NCI-H2227 treated with DMSO at 0.1 percent for 48 hours (cell line): ENCODE results near the gene COQ7.
A peak's percentile ranks its signal among the peaks of the same experiment; 100 is the strongest.

Experiments used
- DNase-seq: peaks from one replicate; lab custom pipeline; 2025; lab: John Stamatoyannopoulos, UW

COQ7 gene

DNA sequence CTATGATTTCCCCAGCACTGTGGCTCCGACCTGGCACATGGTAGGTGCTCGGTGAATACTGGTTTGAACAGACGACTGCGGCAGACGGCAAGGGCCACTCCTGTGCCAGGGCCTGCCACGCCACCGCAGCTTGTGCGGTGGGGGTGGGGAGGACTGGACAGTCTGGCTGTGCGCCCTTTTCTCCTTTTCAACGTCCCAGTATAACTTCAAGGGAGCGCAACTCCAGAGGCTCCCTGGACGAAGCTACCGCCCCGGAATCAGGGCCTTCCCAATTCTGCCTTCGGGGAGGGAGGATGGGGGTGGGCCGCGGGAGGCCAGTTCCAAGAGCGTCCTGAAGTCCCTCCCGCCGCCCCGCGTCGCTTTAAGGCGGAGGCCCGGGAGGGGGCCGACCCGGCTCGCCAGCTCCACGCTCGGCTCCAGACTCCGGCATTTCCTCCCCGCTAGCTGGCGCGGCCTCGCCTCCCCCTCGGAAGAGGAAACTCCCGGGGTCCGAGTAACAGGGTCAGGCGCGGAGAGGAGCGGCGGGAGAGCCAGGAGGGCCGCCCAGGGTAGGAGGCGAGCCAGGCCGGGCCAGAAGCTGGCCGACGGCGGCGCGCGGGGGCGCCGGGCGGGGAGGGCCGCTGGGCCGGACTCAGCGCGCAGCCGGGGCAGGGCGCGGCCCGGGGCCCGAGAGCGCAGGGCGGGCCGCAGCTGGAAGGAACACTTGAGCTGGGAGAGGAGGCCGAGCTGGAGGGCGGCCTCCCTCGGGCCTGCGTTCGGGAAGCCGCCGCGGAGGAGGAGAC is 46.4 kb downstream of the COQ7 start, which contains the start of gene ITPRIPL2:
TSS of gene ITPRIPL2 (plus strand) at position 388 of the 782 bp plus-strand sequence. CDS start 498 bp downstream, outside the sequence.
- peak; percentile 44 for DNase-seq

DNA sequence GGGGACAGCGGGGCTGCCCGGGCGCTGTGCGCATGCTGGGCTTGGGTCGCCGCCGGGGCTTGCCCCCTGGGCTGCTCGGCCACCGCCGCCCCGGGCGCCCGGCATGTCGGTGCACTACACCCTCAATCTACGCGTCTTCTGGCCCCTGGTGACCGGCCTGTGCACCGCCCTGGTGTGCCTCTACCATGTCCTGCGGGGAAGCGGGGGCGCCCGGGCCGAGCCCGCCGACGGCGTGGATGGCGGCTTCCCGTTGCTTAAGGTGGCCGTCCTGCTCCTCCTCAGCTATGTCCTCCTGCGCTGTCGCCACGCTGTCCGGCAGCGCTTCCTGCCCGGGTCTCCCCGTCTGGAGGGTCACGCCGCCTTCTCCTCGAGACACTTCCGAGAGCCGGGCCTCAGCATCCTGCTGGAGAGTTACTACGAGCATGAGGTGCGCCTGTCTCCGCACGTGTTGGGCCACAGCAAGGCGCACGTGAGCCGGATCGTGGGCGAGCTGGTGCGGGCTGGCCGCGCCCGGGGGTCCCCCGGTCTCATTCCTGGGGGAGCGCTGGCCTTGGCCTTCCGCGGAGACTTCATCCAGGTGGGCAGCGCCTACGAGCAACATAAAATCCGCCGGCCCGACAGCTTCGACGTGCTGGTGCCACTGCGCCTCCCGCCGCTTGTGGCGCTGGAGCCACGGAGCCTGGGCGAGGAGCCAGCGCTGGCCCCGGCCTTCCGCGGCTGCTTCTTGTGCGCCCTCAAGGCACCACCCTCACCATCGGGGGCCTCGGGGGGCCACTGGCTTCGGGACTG is 47.1 kb downstream of the COQ7 start:
- DNase-seq: no peak

DNA sequence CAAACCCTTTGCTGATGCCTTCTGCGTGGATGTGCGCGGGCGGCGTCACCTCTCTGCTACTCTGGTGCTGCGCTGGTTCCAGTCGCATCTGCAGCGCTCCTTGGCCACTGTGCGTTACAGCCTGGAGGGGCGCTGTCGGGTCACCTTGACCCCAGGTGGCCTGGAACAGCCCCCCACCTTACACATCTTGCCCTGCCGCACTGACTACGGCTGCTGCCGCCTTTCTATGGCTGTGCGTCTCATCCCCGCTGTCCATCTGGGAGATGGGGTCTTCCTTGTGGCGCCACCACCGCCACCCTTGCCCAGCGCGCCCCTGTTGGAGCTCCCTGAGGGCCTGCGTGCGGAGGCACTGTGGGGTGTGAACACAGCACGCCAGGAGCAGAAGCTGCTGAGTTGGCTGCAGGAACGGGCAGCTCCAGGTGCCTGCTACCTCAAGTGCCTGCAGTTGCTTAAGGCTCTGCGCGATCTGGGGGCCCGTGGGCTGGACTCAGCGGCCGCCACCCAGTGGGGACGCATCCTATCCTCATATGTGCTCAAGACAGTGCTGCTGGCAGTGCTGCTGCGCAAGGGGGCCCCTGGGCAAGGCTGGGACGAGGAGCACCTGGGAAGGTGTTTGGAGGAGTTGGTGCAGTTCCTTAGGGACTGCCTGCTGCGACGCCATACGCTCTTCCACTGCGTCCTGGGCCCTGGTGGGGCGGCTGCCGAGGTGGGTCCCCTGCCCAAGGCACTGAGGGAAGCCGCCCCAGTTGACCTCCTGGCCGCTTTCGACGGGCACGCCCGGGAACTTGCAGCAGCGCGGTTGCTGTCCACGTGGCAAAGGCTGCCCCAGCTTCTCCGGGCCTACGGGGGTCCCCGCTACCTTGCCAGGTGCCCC is 48.0 kb downstream of the COQ7 start:
- no peak for DNase-seq

DNA sequence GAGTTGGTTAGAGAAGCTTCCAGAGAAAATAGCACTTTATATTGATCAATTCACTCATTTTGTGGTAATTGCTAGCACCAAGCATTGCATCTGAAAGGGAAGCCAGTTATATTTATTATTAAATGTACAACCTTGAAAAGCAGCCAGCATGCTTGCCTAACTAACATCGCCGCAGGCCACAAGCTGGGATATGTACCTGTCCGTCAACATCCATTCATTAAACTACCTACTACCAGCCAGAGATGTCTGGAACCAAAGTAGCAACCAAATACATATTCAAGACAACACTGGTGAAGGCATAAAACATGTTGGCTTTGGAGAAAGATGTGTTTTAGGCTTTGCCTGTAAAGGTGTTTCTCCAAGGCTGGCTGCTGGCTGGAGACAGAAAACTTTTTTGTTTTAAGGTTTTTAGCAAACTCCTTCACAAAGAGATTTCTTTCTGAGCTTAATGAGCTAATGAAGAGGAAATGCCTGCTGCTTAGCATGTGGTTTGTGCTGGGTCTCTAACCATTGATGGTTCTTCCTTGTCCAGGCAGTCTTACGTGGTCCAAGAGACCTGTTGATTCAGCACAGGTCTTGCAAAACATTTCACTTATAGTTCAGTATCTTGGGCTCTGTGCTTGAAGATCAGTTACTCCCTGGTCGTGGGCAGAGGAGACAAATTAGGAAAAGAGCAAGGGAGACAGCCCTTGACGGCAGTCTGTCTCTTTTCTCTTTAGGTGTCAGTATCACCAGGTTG is 49.5 kb downstream of the COQ7 start:
- DNase-seq: no peak

DNA sequence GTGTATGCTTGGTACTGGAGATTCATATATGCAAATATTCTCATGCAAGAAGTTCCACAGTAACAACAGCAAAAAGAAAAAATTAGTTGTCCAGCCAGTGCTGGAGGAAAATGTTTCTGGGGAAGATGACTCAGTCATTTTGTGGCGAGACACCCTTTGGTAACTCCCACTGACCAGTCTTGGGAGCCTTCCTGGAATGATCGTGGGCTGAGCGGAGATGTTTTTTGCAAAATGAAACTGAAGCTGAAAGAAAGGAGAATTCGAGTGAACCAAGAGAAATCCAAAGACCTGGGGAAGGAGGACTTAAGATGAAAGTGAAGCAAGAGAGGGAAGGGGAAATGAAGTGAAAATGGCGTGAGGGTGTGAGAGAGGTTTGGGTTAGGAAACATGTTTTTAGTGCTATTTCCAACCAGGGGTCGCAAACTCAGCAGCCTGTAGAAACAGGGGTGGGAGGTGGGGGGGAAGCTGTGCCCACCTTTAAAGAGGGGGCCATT is 51.6 kb downstream of the COQ7 start:
- DNase-seq: no peak

DNA sequence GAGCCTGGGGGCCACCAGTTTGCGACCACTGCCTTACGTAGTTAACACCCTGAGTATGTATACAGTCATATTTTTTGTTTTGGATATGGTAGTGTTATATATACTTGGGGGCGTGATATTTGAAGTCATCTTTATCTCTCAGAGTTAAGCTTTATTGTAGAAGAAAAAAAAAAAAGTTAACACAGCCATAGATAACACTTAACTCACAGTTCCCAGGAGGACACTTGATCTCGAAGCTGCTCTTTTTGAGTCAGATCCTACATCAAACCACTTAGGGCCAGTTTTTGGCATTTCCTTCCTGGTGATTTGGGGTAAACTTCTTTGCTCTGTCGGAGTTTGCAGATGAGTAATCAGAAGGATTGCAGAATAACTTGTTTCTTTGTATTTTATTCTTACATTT is 52.1 kb downstream of the COQ7 start:
- no peak for DNase-seq

DNA sequence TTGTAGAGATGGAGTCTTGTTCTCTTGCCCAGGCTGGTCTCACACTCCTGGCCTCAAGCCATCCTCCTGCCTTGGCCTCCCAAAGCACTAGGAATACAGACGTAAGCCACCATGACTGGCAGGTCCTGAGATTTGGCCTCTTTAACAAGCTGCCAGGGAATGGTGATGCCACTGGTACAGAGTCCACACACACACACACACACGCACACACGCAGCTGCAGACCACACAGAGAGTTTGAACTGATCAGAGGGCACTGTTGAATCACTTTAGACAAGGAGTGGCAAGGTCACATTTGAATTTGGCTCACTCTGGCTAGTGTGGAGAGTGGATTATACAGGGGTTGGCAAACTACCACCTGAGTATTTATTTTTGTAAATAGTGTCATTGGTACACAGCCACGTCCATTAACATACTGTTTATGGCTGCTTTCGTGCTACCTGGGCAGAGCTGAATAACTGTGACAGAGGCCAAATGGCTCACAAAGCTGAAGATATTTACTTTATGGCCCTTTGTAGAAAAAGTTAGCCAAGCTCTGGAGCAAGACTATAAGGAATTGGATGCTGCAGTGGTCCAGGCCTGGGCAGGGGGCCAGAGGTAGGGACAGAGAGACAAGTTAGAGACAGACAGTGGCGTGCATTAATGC is 56.2 kb downstream of the COQ7 start:
- DNase-seq: no peak

DNA sequence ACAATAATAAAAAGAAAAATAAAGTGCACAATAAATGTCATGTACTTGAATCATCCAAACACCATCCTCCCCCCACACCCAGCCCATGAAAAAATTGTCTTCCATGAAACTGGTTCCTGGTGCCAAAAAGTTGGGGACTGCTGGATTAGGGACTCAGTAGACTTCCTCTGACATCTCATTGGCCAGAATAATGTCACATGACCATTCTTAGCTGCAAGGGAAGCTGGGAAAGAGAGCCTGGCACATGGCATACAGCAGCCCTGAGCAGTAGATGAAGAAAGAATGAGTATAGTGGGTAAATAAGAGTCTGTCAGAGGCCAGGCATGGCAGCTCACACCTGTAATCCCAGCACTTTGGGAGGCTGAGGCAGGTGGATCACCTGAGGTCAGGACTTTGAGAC is 58.9 kb downstream of the COQ7 start:
- DNase-seq: no peak

DNA sequence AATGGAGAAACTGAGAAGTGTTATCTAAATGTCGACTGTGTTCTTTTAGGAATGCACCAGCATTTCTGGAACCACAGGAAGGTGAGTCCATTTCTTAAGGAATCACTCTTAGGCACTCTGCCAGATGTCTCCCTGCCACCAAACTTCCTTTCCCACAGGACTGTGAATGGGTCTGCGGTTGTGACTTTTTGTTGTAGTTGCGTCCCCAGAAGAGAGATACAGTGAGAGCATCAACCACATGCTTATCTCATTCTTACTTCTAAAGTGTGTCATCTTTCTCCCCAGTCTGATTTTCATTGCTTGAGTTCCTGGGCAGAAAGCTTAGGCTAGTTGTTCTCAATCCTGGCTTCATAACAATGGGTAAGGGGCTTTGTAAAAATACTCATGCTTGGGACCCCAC is 59.8 kb downstream of the COQ7 start:
- no peak for DNase-seq

DNA sequence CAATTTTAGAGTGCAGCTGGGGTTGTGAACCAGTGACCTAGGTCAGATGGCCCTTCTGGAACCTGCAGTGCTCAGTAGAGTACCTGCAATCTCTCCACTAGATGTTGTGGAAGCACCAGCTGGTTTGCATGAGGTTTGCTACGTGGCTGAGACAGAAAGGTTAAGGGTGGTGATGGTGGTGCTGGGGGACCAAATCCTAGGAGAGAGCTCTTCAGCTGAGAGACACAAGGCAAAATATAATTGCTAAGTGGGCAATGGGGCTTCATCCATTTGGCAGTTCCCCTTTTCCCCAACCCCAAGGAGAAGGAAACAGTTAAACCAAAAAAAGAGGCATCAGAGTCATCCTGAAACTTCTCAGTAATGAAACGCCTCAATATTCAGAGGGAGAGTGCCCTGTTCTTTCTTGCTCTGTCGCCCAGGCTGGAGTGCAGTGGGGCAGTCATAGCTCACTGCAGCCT is 60.3 kb downstream of the COQ7 start:
- no peak for DNase-seq

DNA sequence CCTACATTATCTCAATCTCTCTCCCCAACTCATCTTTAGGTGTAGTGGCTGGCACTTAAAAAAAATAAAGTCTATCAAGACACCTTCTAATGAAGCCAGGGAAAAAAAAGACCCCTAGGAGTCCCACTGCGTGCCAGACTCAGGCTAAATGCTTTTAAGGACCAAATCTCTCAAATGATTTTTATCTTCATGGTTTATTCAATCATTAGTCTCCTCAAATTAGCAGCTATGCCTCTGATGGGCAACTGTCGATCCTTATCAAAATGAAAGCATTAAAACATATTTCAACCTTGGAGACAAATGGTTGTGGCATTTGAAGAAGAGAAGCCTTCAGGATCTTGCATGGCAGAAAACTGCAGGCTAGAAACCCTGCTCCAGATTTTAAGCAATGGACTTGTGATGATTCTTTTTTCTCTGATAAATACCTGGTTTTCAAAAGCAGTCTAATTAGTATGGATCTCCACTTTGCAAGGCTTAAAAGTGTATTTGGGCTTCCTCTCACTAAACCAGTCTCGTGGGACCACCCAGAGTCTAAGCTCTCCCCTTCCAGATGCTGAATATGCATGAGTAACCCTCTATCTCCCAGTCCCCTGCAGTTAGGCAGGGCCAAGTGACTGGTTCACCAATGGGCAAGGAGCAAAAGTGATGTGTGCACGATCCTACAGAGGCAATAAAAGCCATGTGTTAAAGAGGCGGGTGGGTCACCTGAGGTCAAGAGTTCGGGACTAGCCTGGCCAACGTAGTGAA is 61.2 kb downstream of the COQ7 start:
- no peak for DNase-seq
